NCI-H510A treated with DMSO at 0.1 percent for 48 hours (cell line): Measurements from ENCODE around the gene TSHZ2.

Source experiments
- DNase-seq: peaks from one replicate; lab custom pipeline; 2025; lab: John Stamatoyannopoulos, UW

Gene TSHZ2

GRCh38 chr20:53247468-53248103 lies 275.4 kb downstream of the TSHZ2 start:
- DNase-seq: no peak

- no peak for DNase-seq
These were observed 278.3 kb downstream of the TSHZ2 start for GRCh38 chr20:53250456-53250855.

GRCh38 chr20:53252002-53252401 lies 279.8 kb downstream of the TSHZ2 start:
- DNase-seq: no peak

GRCh38 chr20:53253668-53254067 lies 281.5 kb downstream of the TSHZ2 start:
- DNase-seq: no peak

GRCh38 chr20:53255102-53255710 lies 283.0 kb downstream of the TSHZ2 start:
- DNase-seq: no peak

- DNase-seq: peak; percentile 2
These were observed 286.6 kb downstream of the TSHZ2 start for GRCh38 chr20:53258741-53259140.

- DNase-seq: no peak
These were observed 288.0 kb downstream of the TSHZ2 start for GRCh38 chr20:53260168-53260567.

- no peak for DNase-seq
These were observed 288.4 kb downstream of the TSHZ2 start for GRCh38 chr20:53260591-53260990.

GRCh38 chr20:53262365-53262764 lies 290.2 kb downstream of the TSHZ2 start:
- DNase-seq: no peak

- no peak for DNase-seq
These were observed 291.6 kb downstream of the TSHZ2 start for GRCh38 chr20:53263554-53264438.

- no peak for DNase-seq
These were observed 292.4 kb downstream of the TSHZ2 start for GRCh38 chr20:53264604-53265003.

- DNase-seq: no peak
These were observed 293.2 kb downstream of the TSHZ2 start for GRCh38 chr20:53265304-53265875.

- no peak for DNase-seq
These were observed 297.2 kb downstream of the TSHZ2 start for GRCh38 chr20:53269380-53269779.

- no peak for DNase-seq
These were observed 298.7 kb downstream of the TSHZ2 start for GRCh38 chr20:53270792-53271375.

- no peak for DNase-seq
These were observed 302.2 kb downstream of the TSHZ2 start for GRCh38 chr20:53274365-53274764.

GRCh38 chr20:53274807-53275206 lies 302.6 kb downstream of the TSHZ2 start:
- no peak for DNase-seq

- DNase-seq: no peak
These were observed 304.0 kb downstream of the TSHZ2 start for GRCh38 chr20:53276143-53276542.

- no peak for DNase-seq
These were observed 306.4 kb downstream of the TSHZ2 start for GRCh38 chr20:53278555-53278954.

- DNase-seq: no peak
These were observed 307.6 kb downstream of the TSHZ2 start for GRCh38 chr20:53279735-53280134.

GRCh38 chr20:53281557-53282117 lies 309.5 kb downstream of the TSHZ2 start:
- no peak for DNase-seq

GRCh38 chr20:53282217-53282955 lies 310.2 kb downstream of the TSHZ2 start:
- no peak for DNase-seq
